DMS153 treated with DMSO at 0.1 percent for 48 hours (cell line): ENCODE measurements around the gene SHROOM1.

Experiments used
- DNase-seq: peaks from one replicate; lab custom pipeline; 2025; ENCODE audit not compliant: unreplicated experiment; lab: John Stamatoyannopoulos, UW

Gene SHROOM1

DNA sequence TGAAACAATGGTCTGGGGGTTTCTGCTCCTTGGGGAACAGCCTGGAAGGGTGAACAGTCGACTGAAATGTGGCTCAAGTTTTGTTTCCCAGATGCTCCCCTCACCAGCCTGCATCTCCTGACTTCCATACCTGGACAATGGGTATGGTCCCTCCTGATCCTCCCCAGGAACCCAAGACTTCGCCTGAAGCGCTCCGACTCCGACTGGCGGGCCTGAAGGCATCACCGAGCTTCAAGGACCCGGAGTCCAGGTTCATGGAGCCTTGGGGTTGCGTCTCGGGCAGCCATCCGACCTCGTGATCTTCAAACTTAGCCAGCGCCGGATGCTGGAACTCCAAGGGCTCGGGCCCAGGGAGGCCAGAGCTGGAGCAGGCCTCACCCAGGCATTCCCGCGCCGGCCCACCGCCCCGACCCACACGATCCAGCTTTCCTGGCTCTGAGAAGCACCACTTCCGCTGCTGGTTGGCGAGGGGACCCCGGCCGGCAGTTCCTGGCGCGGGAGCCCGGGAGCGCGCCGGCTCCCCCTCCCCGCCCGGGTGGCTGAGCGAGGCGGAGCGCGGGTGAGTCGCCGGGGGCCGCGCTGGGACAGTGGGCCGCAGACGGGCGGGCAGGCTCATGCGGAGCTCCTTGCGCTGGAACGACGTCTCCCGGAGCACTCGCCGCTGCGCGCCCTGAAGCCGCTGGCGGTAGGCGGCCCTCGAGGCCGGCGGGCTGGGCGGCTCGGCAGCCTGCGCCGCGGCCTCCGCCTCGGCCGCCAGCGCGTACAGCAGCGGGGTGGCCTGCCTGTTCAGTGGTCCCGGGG lies 5.2 kb downstream of the SHROOM1 start:
- DNase-seq, result no peak

- DNase-seq, result no peak
These were observed 6.0 kb downstream of the SHROOM1 start for GRCh38 chr5:132824426-132824825.

GRCh38 chr5:132823481-132824050 lies 6.9 kb downstream of the SHROOM1 start:
- DNase-seq, result no peak

DNA sequence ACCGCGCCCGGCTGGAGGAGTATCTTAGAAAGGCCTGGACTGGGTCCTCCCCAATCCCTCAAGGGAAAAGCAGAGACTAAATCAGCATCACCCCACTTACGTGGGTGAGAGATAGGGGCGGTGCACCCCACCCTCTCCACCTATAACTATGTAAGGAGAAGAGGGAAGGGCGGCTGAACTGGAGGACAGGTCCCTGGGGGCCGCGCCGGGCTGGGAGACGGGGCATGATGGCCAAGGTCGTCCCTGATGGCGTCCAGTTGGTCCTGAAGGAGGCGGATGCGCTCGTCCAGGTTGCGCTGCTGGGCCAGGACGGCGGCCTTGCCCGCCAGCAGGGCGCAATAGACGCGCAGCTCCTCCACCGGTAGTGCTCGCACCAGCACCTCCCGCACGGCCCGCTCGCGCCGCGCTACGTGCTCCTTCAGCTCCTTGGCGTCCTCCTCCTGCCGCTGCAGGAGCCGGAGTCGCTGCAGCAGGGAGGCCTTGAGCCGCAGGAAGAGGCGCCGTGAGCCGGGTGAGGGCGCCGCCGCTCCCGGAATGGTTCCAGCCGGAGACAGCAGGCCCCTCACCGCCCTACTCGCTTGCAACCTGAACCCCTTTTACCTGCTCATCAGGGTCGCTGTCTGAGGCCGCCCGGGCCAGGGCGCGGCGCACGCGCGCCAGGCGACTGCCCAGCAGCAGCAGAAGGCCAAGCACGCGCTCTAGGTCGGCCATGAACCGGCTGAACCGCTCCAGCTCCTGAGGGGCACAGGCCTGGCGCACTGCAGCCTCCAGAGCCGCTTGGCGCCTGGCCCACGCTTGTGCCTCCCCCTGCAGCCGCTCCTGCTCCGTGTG lies 7.6 kb downstream of the SHROOM1 start:
- DNase-seq, result no peak

DNA sequence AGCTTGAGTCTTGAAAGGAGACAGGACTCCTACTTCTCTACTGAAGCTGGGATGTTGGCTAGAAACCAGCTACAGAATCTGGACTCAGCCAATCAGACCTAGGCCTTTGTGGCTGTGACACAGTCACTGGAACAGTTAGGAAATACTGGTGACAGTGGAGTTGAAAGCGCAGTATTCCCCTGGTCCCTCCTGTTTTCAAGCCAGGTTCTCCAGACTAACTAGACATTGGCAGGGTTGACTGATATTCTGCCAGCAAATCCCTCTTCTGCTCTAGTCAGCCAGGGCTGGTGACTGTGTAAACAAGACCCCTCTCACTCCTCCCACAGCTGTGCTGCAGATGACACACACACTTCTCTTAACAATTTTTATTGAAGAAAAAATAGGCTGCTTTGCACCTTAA lies 8.7 kb downstream of the SHROOM1 start:
- no peak for DNase-seq

DNA sequence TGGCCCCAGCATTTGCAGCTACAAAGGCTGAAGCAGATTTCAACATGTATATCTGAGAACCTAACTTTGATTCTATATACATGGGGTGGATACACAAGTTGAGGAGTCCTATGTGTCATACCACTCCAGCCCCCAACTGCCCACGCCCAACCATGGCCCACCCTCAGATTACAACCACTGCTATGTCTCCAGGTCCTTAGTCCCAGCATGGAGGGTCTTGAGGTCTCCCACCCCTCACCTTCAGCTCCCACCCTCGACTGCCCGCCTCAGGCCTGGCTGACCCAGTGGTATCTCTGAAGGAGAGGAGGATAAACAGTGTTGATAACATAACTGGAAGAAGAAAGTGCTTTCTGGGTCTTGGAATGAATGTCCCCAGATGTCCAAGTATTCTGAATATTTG lies 9.1 kb downstream of the SHROOM1 start:
- DNase-seq, result no peak

- DNase-seq, result peak; percentile 43
These were observed 10.2 kb downstream of the SHROOM1 start for GRCh38 chr5:132820162-132820754.

GRCh38 chr5:132819468-132819867 lies 11.0 kb downstream of the SHROOM1 start:
- no peak for DNase-seq

DNA sequence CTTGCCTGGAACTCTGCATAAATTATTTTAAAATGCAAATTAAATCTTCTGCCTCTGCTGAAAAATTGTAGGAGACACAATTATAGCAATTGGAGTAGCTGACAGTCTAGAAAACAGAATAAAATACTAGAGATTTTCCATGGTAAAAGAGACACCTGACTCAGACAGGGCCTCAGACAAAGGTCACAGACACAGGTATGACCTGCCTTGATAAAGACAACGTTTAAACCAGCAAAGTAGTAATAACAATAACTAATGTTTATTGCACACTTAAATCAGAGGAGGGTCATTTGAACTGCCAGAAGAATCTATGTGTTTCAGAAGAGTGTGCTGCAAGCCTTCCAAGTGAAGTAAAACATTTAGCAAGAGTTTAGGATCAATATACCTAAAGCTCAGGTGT lies 13.4 kb downstream of the SHROOM1 start:
- DNase-seq, result no peak

- DNase-seq, result no peak
These were observed 13.9 kb downstream of the SHROOM1 start for GRCh38 chr5:132816554-132816953.

GRCh38 chr5:132816083-132816482 lies 14.4 kb downstream of the SHROOM1 start:
- DNase-seq, result no peak

DNA sequence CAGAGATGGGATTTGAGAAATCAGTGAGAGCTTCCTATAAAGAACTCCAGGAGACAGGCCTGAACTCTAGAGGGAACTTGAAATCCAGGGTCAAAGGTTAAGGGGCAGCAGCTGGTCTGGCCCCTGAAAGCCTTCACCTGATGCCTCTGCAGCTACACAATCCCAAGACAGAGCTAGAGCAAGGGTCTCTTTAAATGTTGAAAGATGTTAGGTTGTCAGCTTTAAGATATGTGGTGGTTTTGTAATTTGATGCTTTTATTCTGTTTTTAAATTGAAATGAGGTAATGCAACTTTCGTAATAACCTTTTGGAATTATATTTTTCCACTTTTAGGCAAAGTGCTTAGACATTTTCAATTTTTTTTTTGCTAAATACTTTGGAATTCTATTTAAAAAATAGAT lies 15.0 kb downstream of the SHROOM1 start:
- no peak for DNase-seq

- no peak for DNase-seq
These were observed 15.7 kb downstream of the SHROOM1 start for GRCh38 chr5:132814503-132815294.

DNA sequence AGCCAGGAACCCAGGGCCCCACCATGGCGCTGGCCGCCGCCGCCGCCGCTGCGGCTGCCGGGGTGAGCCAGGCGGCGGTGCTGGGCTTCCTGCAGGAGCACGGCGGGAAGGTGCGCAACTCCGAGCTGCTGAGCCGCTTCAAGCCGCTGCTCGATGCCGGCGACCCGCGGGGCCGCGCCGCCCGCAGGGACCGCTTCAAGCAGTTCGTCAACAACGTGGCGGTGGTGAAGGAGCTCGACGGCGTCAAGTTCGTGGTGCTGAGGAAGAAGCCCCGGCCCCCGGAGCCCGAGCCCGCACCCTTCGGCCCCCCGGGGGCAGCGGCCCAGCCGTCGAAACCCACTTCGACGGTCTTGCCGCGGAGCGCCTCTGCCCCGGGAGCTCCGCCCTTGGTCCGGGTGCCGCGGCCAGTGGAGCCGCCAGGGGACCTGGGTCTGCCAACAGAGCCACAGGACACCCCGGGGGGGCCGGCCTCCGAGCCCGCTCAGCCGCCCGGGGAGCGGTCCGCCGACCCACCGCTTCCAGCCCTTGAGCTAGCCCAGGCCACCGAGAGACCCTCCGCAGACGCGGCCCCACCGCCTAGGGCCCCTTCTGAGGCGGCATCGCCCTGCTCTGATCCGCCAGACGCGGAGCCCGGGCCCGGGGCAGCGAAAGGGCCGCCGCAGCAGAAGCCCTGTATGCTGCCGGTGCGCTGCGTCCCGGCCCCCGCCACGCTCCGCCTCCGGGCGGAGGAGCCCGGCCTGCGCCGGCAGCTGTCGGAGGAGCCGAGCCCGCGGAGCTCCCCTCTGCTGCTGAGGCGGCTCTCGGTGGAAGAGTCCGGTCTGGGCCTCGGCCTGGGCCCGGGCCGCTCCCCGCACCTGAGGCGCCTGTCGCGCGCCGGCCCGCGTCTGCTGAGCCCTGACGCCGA lies 16.6 kb downstream of the SHROOM1 start:
- DNase-seq, result no peak

GRCh38 chr5:132812781-132813598 lies 17.5 kb downstream of the SHROOM1 start, which contains the start of gene SOWAHA:
Gene SOWAHA, plus strand, starts transcription at chr5:132813302. Its CDS starts 320 bp downstream, at chr5:132813622.
- DNase-seq, result no peak

- no peak for DNase-seq
These were observed 18.2 kb downstream of the SHROOM1 start for GRCh38 chr5:132812123-132812765.

DNA sequence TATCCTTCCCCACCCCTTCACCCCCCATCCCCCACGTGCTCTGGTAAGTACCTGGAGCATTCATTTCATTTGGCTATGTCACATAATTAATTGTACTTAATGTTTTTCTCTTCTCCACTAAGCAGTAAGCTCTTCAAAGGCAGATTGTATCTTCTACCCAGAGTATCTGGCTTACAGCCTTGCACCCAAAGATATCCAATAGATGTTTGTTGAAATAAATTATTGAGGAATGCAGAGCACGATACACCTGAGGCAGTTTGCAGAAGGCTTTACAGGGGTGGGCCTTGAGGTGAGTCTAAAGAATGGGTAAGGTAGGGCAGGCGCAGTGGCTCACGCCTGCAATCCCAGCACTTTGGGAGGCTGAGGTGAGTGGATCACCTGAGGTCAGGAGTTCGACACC lies 19.8 kb downstream of the SHROOM1 start:
- no peak for DNase-seq

DNA sequence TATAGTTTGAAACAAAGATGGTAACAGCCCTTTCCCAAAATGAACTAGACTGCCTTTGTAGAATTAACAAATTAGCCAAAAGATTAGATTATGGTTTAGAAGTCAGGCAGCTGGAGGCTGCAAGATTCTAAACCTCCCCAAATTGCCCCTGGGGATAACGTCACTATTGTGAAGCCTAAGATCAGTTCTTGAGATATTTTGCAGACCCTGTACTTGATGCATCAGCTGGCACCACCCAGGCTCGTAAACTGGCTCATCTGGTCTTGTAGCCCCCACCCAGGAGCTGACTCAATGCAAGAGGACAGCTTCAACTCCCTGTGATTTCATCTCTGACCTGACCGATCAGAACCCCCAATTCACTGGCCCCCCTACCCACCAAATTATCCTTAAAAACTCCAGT lies 21.6 kb downstream of the SHROOM1 start:
- no peak for DNase-seq
